SK-N-SH treated with all-trans-retinoic acid at 6 μM for 48 hours (cell line): ENCODE measurements around the gene LHFPL3.

Source experiments
- ATAC-seq: fragments of 200-7000 bp; cut with Tn5 transposase; 3 replicates; pipeline ENCODE4 v1.9.1; 2020; ENCODE audit warnings: mild to moderate bottlenecking, moderate library complexity
- ARNTL ChIP-seq: fragments of 450-650 bp; formaldehyde crosslinking; IDR thresholded peaks from 2 replicates; pipeline ENCODE4 v1.5.0; 2020; ENCODE audit warnings: low read depth, mild to moderate bottlenecking, moderate library complexity, borderline replicate concordance
- BACH2 ChIP-seq: fragments of 250-450 bp; sonication (Bioruptor Pico); IDR thresholded peaks from 2 replicates; pipeline ENCODE4 v1.9.0; 2021; ENCODE audit warnings: mild to moderate bottlenecking, borderline replicate concordance
- ESRRG ChIP-seq: fragments of 250-450 bp; sonication (Bioruptor Pico); IDR thresholded peaks from 2 replicates; pipeline ENCODE4 v1.6.1; 2021; ENCODE audit warnings: mild to moderate bottlenecking
- GLIS3 ChIP-seq: fragments of 250-450 bp; sonication (Bioruptor Pico); IDR thresholded peaks from 2 replicates; pipeline ENCODE4 v1.5.0; 2020; ENCODE audit warnings: mild to moderate bottlenecking, moderate library complexity
- ISL1 ChIP-seq: fragments of 250-450 bp; sonication (Bioruptor Pico); IDR thresholded peaks from 2 replicates; pipeline ENCODE4 v2.1.2; 2022; ENCODE audit warnings: mild to moderate bottlenecking, moderate library complexity
- RARB ChIP-seq: fragments of 250-450 bp; sonication (Bioruptor Pico); IDR thresholded peaks from 2 replicates; pipeline ENCODE4 v1.8.0; 2021; ENCODE audit warnings: mild to moderate bottlenecking, moderate library complexity
- SNAI2 ChIP-seq: fragments of 250-450 bp; sonication (Bioruptor Pico); IDR thresholded peaks from 2 replicates; pipeline ENCODE4 v1.5.0; 2020; ENCODE audit warnings: mild to moderate bottlenecking, moderate library complexity
- TCF4 ChIP-seq: fragments of 250-450 bp; sonication (Bioruptor Pico); IDR thresholded peaks from 2 replicates; pipeline ENCODE4 v1.8.0; 2021; ENCODE audit warnings: mild to moderate bottlenecking, moderate library complexity, borderline replicate concordance
- ZC3H10 ChIP-seq: fragments of 250-450 bp; sonication (Bioruptor Pico); IDR thresholded peaks from 2 replicates; pipeline ENCODE4 v1.5.1; 2021; ENCODE audit warnings: mild to moderate bottlenecking, moderate library complexity
- ZFP3 ChIP-seq: fragments of 250-450 bp; sonication (Bioruptor Pico); IDR thresholded peaks from 2 replicates; pipeline ENCODE4 v1.5.0; 2020; ENCODE audit warnings: mild to moderate bottlenecking, moderate library complexity
- ZFP30 ChIP-seq: fragments of 450-650 bp; formaldehyde crosslinking; IDR thresholded peaks from 2 replicates; pipeline ENCODE4 v1.5.0; 2022; ENCODE audit warnings: mild to moderate bottlenecking, moderate library complexity
- ZNF8 ChIP-seq: fragments of 450-650 bp; formaldehyde crosslinking; IDR thresholded peaks from 2 replicates; pipeline ENCODE4 v1.5.0; 2020; ENCODE audit warnings: mild to moderate bottlenecking, moderate library complexity
- TF ChIP-seq, protein P1 (sequence below): fragments of 250-450 bp; sonication (Bioruptor Pico); IDR thresholded peaks from 2 replicates; pipeline ENCODE4 v1.5.1; 2020; ENCODE audit warnings: low read depth, mild to moderate bottlenecking, moderate library complexity
- TF ChIP-seq, protein P2 (sequence below): fragments of 250-450 bp; sonication (Bioruptor Pico); IDR thresholded peaks from 2 replicates; pipeline ENCODE4 v1.5.1; 2021; ENCODE audit warnings: mild to moderate bottlenecking, moderate library complexity
- TF ChIP-seq, protein P3 (sequence below): fragments of 250-450 bp; sonication (Bioruptor Pico); IDR thresholded peaks from 2 replicates; pipeline ENCODE4 v1.5.0; 2020; ENCODE audit warnings: mild to moderate bottlenecking, moderate library complexity
- TF ChIP-seq, protein P4 (sequence below): fragments of 250-450 bp; sonication (Bioruptor Pico); IDR thresholded peaks from 2 replicates; pipeline ENCODE4 v1.8.0; 2020; ENCODE audit warnings: mild to moderate bottlenecking, moderate library complexity, borderline replicate concordance
- TF ChIP-seq, protein P5 (sequence below): fragments of 250-450 bp; sonication (Bioruptor Pico); IDR thresholded peaks from 2 replicates; pipeline ENCODE4 v1.8.0; 2021; ENCODE audit warnings: low read depth, mild to moderate bottlenecking, moderate library complexity, borderline replicate concordance

LHFPL3 gene

DNA sequence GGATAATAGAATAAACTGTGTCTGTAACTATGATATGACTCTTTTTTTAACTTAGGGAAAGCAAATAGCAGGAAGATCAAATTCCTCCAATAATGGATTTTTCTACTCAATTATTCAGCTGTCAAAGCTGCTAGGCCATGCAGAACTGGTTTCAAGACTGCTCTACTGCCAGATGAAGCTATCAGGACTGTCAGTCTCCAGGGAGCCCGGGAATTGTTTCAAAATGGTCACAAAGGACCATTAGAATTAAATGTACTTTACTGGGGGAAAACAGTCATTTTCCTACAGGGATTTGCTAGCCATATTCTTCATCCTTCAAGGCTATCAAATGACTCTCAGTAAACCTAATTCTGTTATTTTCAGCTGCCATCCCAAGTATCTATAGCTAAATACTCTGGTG is 276.3 kb downstream of the LHFPL3 start (continued):
- TF ChIP-seq, protein P1, sequence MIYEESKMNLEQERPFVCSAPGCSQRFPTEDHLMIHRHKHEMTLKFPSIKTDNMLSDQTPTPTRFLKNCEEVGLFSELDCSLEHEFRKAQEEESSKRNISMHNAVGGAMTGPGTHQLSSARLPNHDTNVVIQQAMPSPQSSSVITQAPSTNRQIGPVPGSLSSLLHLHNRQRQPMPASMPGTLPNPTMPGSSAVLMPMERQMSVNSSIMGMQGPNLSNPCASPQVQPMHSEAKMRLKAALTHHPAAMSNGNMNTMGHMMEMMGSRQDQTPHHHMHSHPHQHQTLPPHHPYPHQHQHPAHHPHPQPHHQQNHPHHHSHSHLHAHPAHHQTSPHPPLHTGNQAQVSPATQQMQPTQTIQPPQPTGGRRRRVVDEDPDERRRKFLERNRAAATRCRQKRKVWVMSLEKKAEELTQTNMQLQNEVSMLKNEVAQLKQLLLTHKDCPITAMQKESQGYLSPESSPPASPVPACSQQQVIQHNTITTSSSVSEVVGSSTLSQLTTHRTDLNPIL = no peak

DNA sequence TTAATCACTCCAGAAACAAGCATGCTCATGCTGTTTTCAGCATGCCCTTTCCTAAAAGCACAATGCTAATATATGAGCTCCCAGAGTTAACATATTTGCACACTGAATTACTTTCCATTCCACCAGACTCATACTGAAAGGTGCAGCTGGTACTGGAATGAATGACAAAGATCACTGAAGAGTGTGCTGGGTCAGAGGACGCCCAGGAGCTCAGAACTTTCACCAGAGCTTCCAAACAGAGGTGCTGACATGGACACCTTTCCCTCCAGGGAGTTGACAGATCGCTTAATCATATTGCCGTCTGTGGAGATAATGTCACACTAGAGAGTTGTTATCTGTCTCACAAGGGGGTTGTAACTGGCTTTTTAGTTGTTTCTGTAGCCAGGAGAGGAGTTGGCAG is 292.9 kb downstream of the LHFPL3 start:
- ATAC-seq = no peak
- TF ChIP-seq ARNTL (CRISPR knock-in tag) = no peak
- TF ChIP-seq, protein P2, sequence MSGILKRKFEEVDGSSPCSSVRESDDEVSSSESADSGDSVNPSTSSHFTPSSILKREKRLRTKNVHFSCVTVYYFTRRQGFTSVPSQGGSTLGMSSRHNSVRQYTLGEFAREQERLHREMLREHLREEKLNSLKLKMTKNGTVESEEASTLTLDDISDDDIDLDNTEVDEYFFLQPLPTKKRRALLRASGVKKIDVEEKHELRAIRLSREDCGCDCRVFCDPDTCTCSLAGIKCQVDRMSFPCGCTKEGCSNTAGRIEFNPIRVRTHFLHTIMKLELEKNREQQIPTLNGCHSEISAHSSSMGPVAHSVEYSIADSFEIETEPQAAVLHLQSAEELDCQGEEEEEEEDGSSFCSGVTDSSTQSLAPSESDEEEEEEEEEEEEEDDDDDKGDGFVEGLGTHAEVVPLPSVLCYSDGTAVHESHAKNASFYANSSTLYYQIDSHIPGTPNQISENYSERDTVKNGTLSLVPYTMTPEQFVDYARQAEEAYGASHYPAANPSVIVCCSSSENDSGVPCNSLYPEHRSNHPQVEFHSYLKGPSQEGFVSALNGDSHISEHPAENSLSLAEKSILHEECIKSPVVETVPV (CRISPR knock-in tag) = no peak
- TF ChIP-seq ESRRG (CRISPR knock-in tag) = no peak
- TF ChIP-seq ZFP30 (CRISPR knock-in tag) = no peak
- no peak for TF ChIP-seq SNAI2
- TF ChIP-seq, protein P1 = no peak
- TF ChIP-seq, protein P3, sequence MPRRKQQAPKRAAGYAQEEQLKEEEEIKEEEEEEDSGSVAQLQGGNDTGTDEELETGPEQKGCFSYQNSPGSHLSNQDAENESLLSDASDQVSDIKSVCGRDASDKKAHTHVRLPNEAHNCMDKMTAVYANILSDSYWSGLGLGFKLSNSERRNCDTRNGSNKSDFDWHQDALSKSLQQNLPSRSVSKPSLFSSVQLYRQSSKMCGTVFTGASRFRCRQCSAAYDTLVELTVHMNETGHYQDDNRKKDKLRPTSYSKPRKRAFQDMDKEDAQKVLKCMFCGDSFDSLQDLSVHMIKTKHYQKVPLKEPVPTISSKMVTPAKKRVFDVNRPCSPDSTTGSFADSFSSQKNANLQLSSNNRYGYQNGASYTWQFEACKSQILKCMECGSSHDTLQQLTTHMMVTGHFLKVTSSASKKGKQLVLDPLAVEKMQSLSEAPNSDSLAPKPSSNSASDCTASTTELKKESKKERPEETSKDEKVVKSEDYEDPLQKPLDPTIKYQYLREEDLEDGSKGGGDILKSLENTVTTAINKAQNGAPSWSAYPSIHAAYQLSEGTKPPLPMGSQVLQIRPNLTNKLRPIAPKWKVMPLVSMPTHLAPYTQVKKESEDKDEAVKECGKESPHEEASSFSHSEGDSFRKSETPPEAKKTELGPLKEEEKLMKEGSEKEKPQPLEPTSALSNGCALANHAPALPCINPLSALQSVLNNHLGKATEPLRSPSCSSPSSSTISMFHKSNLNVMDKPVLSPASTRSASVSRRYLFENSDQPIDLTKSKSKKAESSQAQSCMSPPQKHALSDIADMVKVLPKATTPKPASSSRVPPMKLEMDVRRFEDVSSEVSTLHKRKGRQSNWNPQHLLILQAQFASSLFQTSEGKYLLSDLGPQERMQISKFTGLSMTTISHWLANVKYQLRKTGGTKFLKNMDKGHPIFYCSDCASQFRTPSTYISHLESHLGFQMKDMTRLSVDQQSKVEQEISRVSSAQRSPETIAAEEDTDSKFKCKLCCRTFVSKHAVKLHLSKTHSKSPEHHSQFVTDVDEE (CRISPR knock-in tag) = no peak
- TF ChIP-seq ZFP3 (CRISPR knock-in tag) = no peak
- no peak for TF ChIP-seq RARB (CRISPR knock-in tag)
- no peak for TF ChIP-seq ZC3H10
- TF ChIP-seq, protein P4, sequence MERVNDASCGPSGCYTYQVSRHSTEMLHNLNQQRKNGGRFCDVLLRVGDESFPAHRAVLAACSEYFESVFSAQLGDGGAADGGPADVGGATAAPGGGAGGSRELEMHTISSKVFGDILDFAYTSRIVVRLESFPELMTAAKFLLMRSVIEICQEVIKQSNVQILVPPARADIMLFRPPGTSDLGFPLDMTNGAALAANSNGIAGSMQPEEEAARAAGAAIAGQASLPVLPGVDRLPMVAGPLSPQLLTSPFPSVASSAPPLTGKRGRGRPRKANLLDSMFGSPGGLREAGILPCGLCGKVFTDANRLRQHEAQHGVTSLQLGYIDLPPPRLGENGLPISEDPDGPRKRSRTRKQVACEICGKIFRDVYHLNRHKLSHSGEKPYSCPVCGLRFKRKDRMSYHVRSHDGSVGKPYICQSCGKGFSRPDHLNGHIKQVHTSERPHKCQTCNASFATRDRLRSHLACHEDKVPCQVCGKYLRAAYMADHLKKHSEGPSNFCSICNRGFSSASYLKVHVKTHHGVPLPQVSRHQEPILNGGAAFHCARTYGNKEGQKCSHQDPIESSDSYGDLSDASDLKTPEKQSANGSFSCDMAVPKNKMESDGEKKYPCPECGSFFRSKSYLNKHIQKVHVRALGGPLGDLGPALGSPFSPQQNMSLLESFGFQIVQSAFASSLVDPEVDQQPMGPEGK (CRISPR knock-in tag) = no peak
- TF ChIP-seq ZNF8 (CRISPR knock-in tag) = no peak
- TF ChIP-seq, protein P5, sequence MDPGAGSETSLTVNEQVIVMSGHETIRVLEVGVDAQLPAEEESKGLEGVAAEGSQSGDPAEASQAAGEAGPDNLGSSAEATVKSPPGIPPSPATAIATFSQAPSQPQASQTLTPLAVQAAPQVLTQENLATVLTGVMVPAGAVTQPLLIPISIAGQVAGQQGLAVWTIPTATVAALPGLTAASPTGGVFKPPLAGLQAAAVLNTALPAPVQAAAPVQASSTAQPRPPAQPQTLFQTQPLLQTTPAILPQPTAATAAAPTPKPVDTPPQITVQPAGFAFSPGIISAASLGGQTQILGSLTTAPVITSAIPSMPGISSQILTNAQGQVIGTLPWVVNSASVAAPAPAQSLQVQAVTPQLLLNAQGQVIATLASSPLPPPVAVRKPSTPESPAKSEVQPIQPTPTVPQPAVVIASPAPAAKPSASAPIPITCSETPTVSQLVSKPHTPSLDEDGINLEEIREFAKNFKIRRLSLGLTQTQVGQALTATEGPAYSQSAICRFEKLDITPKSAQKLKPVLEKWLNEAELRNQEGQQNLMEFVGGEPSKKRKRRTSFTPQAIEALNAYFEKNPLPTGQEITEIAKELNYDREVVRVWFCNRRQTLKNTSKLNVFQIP (CRISPR knock-in tag) = no peak
- no peak for TF ChIP-seq TCF4 (CRISPR knock-in tag)

DNA sequence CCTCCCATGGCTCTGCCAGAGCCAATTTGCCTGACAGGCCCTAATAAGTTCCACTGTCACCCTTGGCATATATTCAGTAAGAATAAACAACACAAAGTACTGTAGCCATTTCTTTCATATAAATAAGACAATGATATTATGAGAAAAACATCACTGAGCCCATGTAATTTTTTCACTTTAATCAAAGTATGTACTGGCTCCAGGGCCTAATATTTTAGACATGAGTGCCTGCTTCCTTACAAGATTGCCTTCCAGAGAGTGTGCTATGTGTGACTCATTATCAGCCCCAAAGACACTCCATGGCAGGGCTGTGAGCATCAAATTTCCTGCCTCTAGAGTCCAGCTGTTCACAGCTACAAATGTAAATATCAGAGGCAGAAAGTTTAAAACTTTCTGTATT is 297.6 kb downstream of the LHFPL3 start:
- ATAC-seq = no peak
- TF ChIP-seq GLIS3 (CRISPR knock-in tag) (no peak), ZNF8 (CRISPR knock-in tag) (no peak), BACH2 (no peak), ZC3H10 (no peak), ISL1 (CRISPR knock-in tag) (no peak), ZFP30 (CRISPR knock-in tag) (no peak), ZFP3 (CRISPR knock-in tag) (no peak), ARNTL (CRISPR knock-in tag) (no peak)
- TF ChIP-seq, protein P3 (CRISPR knock-in tag) = no peak
- TF ChIP-seq, protein P5 (CRISPR knock-in tag) = no peak
- TF ChIP-seq, protein P4 (CRISPR knock-in tag) = no peak
- TF ChIP-seq, protein P2 (CRISPR knock-in tag) = no peak
